T-helper 2 cell (primary cell): ENCODE measurements around the gene KNDC1.

Experiments
- DNase-seq, 5 experiments: peaks; one replicate each; pipeline versions ENCODE4 v3.0.0 to v3.0.0-alpha.2; 2012 to 2022

KNDC1 gene

DNA sequence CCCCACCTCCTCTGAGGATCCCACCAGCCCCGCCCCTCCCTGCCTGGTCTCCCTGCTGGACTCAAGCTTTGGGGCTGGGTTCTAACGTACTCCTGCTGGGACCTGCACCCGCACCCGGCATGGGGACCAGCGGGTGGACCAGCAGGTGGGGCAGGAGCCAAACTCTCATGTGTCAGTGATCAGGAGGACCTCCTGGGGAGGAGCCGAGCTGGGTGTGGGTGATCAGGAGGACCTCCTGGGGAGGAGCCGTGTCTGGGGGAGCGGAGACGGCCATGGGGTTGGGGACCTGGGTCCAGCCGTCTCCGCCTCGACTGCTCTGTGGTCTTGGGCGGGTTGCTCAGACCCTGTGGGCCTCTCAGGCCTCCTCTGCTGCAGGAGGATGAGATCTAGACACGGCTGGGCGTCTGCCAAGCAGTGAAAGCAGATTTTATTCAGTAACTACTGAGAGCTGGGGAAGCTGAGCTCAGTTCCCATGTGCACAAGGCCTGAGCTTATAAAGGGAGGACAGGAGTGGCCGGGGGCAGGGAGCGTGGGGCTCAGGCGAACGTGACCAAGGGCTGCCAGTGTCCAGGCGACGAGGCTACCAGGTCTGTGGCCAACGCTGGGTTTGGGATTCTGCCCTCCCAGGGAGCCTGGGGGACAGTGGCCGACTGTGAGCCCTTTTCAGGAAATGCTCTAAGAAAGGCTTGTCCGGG, 36.3 kb downstream of the KNDC1 start:
- no peak for DNase-seq

DNA sequence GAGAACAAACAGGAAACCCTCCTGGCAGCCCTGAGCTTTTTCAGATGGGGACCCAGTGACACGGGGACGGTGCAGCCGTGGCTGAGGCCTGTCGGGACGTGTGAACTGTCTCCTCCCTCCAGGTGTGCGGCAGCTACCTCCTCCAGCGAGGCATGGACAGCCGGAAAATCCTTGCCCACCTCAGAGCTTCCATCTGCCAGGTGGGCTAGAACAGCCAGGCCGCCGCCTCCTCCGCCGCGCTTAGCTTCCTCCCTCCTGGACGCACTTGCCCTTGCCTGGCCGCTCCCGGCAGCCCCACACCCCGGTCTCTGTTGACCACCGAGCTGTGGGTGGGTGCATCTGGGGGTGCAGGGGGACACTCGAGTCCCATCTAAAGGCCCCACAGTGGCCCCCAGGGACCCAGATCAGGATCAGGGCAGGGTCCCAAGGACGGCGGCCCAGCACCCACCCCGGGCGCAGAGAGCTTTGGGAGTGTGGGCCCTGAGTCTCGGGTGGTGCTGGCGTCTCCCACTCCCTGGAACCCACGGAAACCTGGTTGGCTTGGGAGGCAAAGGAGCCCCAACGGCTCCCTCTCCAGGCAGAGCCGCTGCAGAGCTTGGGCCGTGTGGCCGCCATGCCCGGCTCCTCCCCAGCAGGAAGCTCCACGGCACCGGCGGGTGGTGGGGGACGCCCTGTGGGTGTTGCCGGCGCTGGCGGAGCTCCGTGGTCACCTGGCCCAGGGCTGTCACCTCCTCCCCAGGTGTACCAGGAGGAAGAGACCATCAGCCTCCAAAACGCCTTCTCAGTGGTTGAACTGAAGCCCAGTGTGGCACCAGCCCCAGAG, 37.1 kb downstream of the KNDC1 start:
- DNase-seq: no peak

- no peak for DNase-seq
These were observed 37.8 kb downstream of the KNDC1 start for GRCh38 chr10:133197786-133198185.

- DNase-seq: no peak
These were observed 38.2 kb downstream of the KNDC1 start for GRCh38 chr10:133198206-133198605.

DNA sequence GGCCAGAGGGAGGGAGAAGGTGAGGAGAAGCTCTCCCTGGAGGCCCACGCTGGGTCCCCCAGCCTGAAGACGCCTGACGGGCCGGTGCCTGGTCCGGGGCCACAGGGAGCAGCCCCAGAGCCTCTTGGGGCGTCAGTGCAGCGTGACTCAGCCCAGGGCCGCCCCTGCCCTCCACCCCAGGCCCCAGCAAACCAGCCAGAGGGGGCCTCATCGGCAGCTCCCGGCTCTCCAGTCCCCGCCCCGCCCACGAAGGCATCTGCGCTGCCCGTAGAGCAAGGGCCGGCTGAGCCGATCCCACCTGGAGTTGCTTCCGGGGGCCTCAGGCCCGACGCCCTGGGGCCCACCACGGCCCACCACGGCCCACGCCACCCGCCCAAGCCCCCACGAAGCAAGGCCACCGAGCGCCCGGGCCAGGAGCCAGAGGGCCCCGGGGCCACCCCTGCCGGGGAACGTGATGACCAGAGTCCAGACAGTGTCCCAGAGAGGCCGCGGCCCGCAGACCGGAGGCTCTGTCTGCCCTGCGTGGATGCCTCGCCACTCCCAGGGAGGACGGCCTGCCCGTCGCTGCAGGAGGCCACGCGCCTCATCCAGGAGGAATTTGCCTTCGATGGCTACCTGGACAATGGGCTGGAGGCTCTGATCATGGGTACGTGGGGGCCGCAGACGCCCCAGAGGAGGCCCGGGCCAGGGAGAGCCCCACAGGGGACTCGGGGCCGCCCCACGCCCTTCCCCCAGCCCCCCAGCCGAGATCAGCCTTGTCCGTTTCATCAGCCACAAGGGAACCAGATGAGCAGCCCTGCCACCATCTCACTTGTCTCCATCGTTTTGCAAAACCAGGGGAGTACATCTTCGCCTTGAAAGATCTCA, 38.8 kb downstream of the KNDC1 start:
- DNase-seq: no peak

DNA sequence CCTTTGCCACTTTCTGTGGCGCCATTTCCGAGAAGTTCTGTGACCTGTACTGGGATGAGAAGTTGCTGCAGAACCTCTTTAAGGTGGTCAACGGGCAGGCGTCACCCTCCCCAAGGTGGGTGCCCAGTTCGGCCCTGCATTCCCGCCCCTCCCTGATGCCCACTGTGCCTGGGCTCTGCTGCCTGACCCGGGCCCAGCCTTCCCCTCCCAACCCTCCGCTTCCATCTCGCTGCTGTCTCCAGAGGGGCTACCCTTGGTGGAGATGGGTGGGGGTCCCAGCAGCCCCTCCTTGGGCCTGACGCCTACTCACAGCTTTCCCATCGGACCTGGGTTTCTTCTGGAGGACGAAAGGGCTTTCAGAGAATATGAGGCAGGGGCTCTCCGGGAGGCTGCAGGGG, 39.5 kb downstream of the KNDC1 start:
- DNase-seq: no peak

GRCh38 chr10:133199992-133200611, 40.1 kb downstream of the KNDC1 start:
- no peak for DNase-seq

- no peak for DNase-seq
These were observed 40.6 kb downstream of the KNDC1 start for GRCh38 chr10:133200621-133201031.

DNA sequence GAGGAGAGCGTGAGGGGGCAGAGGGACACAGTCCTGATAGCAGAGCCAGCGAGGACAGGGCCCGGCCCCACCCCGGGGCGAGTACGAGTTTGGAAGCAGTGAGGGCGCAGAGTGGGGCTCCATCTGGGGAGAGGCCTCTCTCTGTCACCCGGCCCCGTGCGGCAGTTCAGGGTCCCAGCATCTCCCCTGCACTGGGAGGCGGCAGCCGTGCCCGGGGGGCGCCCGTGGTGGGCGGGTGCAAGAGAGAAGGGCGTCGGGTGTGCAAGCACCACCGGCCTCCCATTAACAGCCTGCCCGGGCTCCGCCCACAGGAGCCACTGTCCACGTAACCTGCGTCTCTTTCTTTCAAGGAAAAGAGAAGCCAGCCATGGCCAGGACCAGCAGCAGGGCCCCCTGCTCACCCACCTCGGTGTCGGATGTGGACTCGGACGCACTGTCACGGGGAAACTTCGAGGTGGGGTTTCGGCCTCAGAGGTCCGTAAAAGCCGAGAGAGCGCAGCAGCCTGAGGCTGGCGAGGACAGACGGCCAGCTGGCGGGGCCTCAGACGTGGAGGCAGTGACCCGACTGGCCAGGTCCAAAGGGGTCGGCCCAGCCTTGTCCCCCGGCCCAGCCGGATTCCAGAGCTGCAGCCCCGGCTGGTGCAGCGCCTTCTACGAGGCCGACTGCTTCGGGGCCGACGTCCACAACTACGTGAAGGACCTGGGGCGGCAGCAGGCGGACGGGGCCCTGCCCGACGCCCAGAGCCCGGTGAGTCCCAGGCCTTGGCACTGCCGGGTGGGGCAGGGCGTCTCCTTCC, 41.3 kb downstream of the KNDC1 start:
- DNase-seq: no peak

GRCh38 chr10:133201948-133202725, 42.1 kb downstream of the KNDC1 start:
- DNase-seq: no peak

GRCh38 chr10:133202778-133203651, 43.0 kb downstream of the KNDC1 start:
- DNase-seq: no peak

DNA sequence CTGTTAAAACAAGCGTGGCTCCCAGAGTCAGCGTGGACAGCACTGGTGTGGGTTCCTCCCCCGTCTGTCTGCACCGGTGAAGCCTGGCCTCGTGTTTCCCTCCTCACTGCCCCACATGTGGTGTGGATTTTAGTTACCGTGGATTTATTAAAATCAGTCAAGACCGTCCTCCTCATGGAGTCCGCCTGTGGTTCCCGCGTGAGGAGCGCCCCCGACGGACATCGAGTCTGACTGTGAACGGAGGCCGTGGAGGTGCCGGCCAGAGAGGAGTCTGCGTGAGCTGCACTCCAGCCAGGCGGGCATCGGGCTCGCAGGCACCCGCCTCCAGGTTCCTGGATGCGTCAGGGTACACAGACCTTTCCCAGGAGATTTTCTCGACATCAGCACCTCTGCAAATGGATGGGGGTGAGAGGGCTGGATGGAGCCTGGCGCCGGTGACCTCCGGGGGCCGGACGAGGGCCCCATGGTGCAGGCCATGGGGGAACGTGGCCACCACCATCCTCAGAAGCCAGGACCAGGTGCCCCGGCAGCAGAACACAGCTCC, 43.7 kb downstream of the KNDC1 start:
- no peak for DNase-seq

DNA sequence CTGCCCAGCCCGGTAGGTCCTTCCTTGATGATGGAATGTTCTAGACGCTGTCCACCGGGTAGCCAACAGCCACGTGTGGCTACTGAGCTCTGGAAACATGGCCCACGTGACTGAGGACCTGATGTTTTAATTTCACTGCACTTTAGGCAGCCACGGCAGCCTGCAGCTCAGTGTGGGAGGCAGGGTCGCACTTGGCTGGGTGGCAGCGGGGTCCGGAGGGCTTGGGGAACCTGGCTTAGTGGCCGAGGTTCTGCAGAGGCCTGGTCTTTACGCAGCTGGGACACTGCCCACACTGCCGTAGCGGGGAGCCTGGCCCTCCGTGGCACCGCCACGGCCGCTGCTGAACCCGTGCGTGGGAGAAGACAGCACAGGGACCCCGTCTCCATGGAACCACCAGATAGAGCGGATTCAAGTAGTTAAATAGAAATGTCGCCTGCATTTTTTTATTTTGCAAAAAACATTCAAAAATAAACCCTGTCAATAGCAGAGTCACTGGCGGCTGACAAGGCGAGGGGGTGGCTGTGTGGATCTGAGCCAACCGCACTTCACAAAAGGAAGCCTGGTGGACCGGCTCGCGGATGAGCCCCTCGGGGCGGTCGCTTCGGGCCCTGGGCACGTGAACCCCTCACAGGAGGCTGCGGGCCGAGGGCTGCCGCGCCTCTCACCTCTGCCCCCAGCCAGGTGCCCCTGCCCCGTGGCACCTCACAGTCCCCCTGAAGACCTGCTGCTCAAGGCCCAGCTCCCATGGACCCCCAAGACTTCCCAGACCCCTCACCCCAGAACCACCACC, 44.4 kb downstream of the KNDC1 start:
- no peak for DNase-seq

GRCh38 chr10:133205146-133205545, 45.1 kb downstream of the KNDC1 start:
- DNase-seq: no peak

GRCh38 chr10:133206356-133207040, 46.5 kb downstream of the KNDC1 start:
- DNase-seq: no peak

- DNase-seq: no peak
These were observed 47.1 kb downstream of the KNDC1 start for GRCh38 chr10:133207041-133207600.

- DNase-seq: no peak
These were observed 47.6 kb downstream of the KNDC1 start for GRCh38 chr10:133207627-133208026.

GRCh38 chr10:133208466-133208865, 48.4 kb downstream of the KNDC1 start:
- no peak for DNase-seq
